Heart left ventricle (tissue), 13 donors: ENCODE measurements around the gene TMED6.

ENCODE experiments used
- CTCF ChIP-seq, 12 donors: fragments of 200-600 bp; sonication (generic) in 4 of 12; IDR thresholded peaks; one replicate each; pipeline versions ENCODE4 v1.5.0 to v1.8.0; 2018 to 2022; ENCODE audit warnings: antibody characterized with exemption in 12 of 12, mild to moderate bottlenecking in 5 of 12
- POLR2A ChIP-seq, 2 donors: fragments of 450-650 bp; IDR thresholded peaks; one replicate each; pipeline ENCODE4 v1.6.1; 2017; ENCODE audit warnings: antibody characterized with exemption in 2 of 2, mild to moderate bottlenecking in 2 of 2, moderate library complexity in 2 of 2
- donor health status: ischemic (EF 13 %, LVEDD 7.1; RV severe dilation, severe dysfunction).
- donor health status: DM: no; HTN: yes; CAD: no.
- donor health status: DM: no; HTN: no; CAD: no.
- donor health status: ischemic (EF 25% LVEDD 6.9; RV normal size, moderate dysfunction).
- donor health status: ischemic (EF 25% LVEDD 5.7; RV mildly dilated, moderate dysfunction).
- donor health status: ischemic (EF 35%, LVEDD 5.7; RV mildly dilated, moderate dysfunction).
- donor health status: nonischemic (EF 11% LVEDD 7.7; RV severe dilation, severe dysfunction).
- donor health status: DM: yes; HTN: yes; CAD: no.
- donor health status: PGD.
- donor health status: ischemic (EF 29% LVEDD 5.4; RV normal size, mild dysfunction).
- donor health status: nonischemic (EF 23%, LVEDD 6.1; RV moderate dilation, normal function).

DNA sequence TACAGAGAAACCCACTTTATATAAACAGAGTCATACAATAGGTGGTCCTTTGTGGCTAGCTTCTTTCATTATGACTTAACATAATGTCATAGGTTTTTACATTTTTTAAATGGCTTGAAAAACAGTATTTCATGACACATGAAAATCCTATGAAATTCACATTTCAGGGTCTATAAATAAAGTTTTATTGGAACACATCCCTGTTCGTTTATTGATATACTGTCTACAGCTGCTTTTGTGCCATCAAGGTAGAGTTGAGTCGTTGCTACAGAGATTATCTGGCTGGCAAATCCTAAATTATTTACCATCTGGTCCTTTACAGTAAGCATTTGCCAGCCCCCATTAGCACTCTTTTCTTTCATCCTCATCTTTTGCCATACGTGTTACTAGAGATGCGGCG lies 38.1 kb downstream of the TMED6 start:
- TF ChIP-seq CTCF (IDR thresholded peaks at IDR 0.05) (no peak), POLR2A (IDR thresholded peaks at IDR 0.05) (no peak)
